HUES48 (cell line): ENCODE measurements around the gene RETREG3.

Experiments
- H3K27ac ChIP-seq: one replicate; pipeline ENCODE4 v1.7.0; 2013; ENCODE audit warnings: low read depth, low read length, inconsistent platforms
- H3K27me3 ChIP-seq: 2 replicates; pipeline ENCODE4 v1.6.1; 2013; ENCODE audit warnings: mild to moderate bottlenecking, low read length; ENCODE audit not compliant: control insufficient read depth, insufficient read depth
- H3K36me3 ChIP-seq: 2 replicates; pipeline ENCODE4 v1.6.1; 2013; ENCODE audit warnings: low read length; ENCODE audit not compliant: control insufficient read depth, insufficient read depth
- H3K4me1 ChIP-seq: 2 replicates; pipeline ENCODE4 v1.6.1; 2013; ENCODE audit warnings: mild to moderate bottlenecking, low read length; ENCODE audit not compliant: control insufficient read depth, insufficient read depth
- H3K4me3 ChIP-seq: 2 replicates; pipeline ENCODE4 v1.5.1; 2013; ENCODE audit warnings: mild to moderate bottlenecking, low read depth, low read length
- H3K9ac ChIP-seq: 2 replicates; pipeline ENCODE4 v1.6.1; 2013; ENCODE audit warnings: mild to moderate bottlenecking, low read depth, low read length, moderate library complexity
- H3K9me3 ChIP-seq: 2 replicates; pipeline ENCODE4 v1.6.1; 2013; ENCODE audit warnings: low read length; ENCODE audit not compliant: control insufficient read depth, insufficient read depth

RETREG3 gene

GRCh38 chr17:42537826-42538451 is 71.2 kb downstream of the RETREG3 start:
- Histone ChIP-seq H3K4me1 (peaks cover 17% of the 10 kb centered on the region), H3K27ac (no peak overlapping the region), H3K36me3 (peaks cover 19% of the 10 kb centered on the region), H3K27me3 (peaks cover 7% of the 10 kb centered on the region; the same call in 1 of the 2 replicates), H3K4me3 (no peak overlapping the region), H3K9ac (no peak overlapping the region), H3K9me3 (no peaks in the 10 kb centered on the region)

- no peak overlapping the region; the same call in 1 of the 2 replicates for H3K9ac ChIP-seq
- peaks cover 17% of the 10 kb centered on the region for H3K4me1 ChIP-seq
- H3K4me3 ChIP-seq, result peak overlapping the region; percentile 65
- peaks cover 19% of the 10 kb centered on the region for H3K36me3 ChIP-seq
- H3K9me3 ChIP-seq, result no peaks in the 10 kb centered on the region
- H3K27ac ChIP-seq, result peak overlapping the region; percentile 58
- H3K27me3 ChIP-seq, result peaks cover 7% of the 10 kb centered on the region; the same call in 1 of the 2 replicates
Observed at GRCh38 chr17:42537156-42537805, 71.9 kb downstream of the RETREG3 start.

DNA sequence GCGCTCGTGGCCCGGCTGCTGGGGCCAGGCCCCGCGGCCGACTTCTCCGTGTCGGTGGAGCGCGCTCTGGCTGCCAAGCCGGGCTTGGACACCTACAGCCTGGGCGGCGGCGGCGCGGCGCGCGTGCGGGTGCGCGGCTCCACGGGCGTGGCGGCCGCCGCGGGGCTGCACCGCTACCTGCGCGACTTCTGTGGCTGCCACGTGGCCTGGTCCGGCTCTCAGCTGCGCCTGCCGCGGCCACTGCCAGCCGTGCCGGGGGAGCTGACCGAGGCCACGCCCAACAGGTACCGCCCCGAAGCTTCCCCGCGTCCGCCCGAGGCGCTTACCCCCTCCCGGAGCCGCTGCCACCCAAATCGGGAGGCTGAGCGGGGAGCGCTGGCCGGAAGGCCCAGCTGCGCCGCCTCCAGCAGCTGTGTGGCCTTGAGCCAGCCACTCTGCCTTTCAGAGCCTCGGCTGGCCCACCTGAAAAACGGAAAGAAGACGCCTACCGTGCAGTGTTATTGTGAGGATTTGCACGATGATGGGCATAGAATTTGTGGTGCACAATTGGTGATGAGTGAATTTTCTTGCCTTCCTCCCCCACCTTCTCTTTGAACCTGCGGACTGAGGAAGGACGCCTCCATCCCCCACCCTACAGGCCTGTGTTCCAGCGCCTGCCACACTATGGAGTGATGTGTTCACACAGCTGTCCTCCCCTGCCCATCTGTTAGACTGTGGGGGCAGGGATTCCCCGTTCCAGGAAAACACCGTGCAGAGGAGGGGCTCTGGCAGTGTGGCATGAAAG is 72.6 kb downstream of the RETREG3 start:
- H3K27ac ChIP-seq, result peak overlapping the region; percentile 58
- H3K27me3 ChIP-seq, result peaks cover 10% of the 10 kb centered on the region
- peaks cover 17% of the 10 kb centered on the region for H3K4me1 ChIP-seq
- peaks cover 17% of the 10 kb centered on the region for H3K36me3 ChIP-seq
- H3K9ac ChIP-seq, result peak overlapping the region; percentile 81
- no peaks in the 10 kb centered on the region for H3K9me3 ChIP-seq
- peak overlapping the region; percentile 65 for H3K4me3 ChIP-seq

GRCh38 chr17:42536048-42536371 is 73.2 kb downstream of the RETREG3 start, which contains the start of gene NAGLU:
Gene NAGLU (plus strand): TSS chr17:42536241. CDS start chr17:42536273, 32 bp downstream.
- H3K4me1 ChIP-seq, result peaks cover 17% of the 10 kb centered on the region
- H3K9me3 ChIP-seq, result no peaks in the 10 kb centered on the region
- H3K36me3 ChIP-seq, result peaks cover 11% of the 10 kb centered on the region; the same call in 1 of the 2 replicates
- H3K4me3 ChIP-seq, result peak within 1 kb of the TSS; percentile 65
- peak within 1 kb of the TSS; percentile 81 for H3K9ac ChIP-seq
- peaks cover 16% of the 10 kb centered on the region for H3K27me3 ChIP-seq
- H3K27ac ChIP-seq, result peak within 1 kb of the TSS; percentile 58

DNA sequence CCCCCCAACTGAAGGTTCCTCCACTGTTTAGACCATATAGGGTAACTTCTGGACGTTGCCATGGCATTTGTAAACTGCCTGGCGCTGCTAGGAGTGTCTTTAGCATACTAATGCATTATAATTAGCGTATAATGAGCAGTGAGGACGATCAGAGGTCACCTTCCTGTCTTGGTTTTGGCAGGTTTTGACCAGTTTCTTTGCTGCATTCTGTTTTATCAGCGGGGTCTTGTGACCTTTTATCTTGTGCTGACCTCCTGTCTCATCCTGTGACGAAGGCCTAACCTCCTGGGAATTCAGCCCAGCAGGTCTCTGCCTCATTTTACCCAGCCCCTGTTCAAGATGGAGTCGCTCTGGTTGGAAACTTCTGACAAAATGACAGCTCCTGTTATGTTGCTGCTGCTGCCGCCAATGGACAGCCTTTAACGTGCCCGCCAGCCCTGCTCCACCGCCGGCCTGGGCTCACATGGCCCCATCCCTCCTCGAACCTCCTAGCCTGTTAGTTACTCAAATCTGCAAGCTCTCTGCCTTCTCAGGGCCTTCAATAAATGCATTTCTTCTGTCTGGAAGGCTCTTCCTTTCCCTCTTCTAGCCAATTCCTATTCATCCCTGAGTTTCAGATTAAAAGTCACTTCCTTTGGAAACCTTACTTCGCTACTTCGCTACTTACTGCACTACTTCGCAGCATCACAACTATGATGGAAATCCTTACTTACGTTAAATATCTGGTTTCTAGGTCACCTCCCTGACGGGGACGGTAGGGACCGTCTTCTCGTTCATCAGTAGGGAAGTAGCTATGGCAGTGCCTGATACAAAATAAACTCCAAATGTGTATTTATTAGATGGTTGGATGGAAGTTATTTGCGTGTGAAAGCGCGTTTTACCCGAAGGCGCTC is 73.8 kb downstream of the RETREG3 start:
- Histone ChIP-seq H3K27ac (no peak overlapping the region), H3K4me3 (peak overlapping the region; percentile 65), H3K36me3 (peaks cover 6% of the 10 kb centered on the region; the same call in 1 of the 2 replicates), H3K27me3 (peaks cover 19% of the 10 kb centered on the region), H3K4me1 (peaks cover 17% of the 10 kb centered on the region), H3K9ac (no peak overlapping the region), H3K9me3 (no peaks in the 10 kb centered on the region)

GRCh38 chr17:42531455-42532354 is 77.5 kb downstream of the RETREG3 start:
- Histone ChIP-seq H3K27me3 (peaks cover 19% of the 10 kb centered on the region), H3K9me3 (no peaks in the 10 kb centered on the region), H3K27ac (peak overlapping the region; percentile 20), H3K9ac (no peak overlapping the region), H3K36me3 (no peaks in the 10 kb centered on the region), H3K4me3 (peak overlapping the region; percentile 47; the same call in 1 of the 2 replicates), H3K4me1 (peaks cover 15% of the 10 kb centered on the region)

DNA sequence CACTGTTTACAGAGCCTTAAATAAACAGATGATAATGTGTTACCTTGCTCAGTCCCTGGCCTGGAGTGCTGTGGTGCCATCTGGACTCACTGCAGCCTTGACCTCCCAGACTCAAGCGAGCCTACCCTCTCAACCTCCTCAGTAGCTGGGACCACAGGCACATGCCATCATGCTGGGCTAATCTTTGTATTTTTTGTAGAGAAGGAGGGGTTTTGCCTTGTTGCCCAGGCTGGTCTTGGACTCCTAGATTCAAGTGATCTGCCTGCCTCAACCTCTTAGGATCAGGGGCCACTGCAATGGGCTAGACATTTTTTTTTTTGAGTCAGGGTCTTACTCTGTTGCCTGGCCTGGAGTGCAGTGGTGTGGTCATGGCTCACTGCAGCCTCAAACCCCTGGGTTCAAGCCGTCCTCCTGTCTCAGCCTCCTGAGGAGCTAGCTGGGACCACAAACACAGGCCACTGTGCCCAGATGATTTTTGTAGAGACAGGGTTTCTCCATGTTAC is 78.2 kb downstream of the RETREG3 start:
- H3K4me3 ChIP-seq, result no peak overlapping the region
- peaks cover 19% of the 10 kb centered on the region for H3K27me3 ChIP-seq
- no peak overlapping the region for H3K27ac ChIP-seq
- H3K9me3 ChIP-seq, result no peaks in the 10 kb centered on the region
- H3K4me1 ChIP-seq, result peaks cover 14% of the 10 kb centered on the region
- H3K9ac ChIP-seq, result no peak overlapping the region
- no peaks in the 10 kb centered on the region for H3K36me3 ChIP-seq
